ENCODE data around the gene ASRGL1. TPM values are rescaled to one million over a fixed set of nuclear protein-coding genes. Genes with fewer than 3 reads are reported as not detected.
A peak's percentile ranks its signal among the peaks of the same experiment; 100 is the strongest.
"Not testable (repeated sequence)": the region's sequence is repeated elsewhere in the genome, so short reads cannot be mapped to it uniquely, and the experiment has no call there.

Gene ASRGL1
- polyA plus RNA-seq = 10 to 100 TPM in 1 of 3 donors, 1 to 10 TPM in 2; 3.2 to 11.2 (median 8.1) TPM

- Mint-ChIP-seq H3K4me1 (peaks cover 10 to 37% of the 10 kb centered on the region in 2 donors), H3K27me3 (ENCODE audit: low read depth in 3 of 3) (peaks cover 5 to 13% (median 12%) of the 10 kb centered on the region in 3 donors), H3K9me3 (no peaks in the 10 kb centered on the region), H3K27ac (peak within 1 kb of the TSS in 5 of 6 donors; percentile 54 to 76 (median 75)), H3K36me3 (no peaks in the 10 kb centered on the region), H3K4me3 (peak within 1 kb of the TSS; percentile 86 to 95 (median 89))
- peak; percentile 74 to 78 (median 76) for DNase-seq
Observed at GRCh38 chr11:62337303-62338181, at the start of gene ASRGL1. Gene ASRGL1, plus strand, starts transcription at chr11:62337448. Its CDS starts 530 bp downstream, at chr11:62337978.

DNA sequence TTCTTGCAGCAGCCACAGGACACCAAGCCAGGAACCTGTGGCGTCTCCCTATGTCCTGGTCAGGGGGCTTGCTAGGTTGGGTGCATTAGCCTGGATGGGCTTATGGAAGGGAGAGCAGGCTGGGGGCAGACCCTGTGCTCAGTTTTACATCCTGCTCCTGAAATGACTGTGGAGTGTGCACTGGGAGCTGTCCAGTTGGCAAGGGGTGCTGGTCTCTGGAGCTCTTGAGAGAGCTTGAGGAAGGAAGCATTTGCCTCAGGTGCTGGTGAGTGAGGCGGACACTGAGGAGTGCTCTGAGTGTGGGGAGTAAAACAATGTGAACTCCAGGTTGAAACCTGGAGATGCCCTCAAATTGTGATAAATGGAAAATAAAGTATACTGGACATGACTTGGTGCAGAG is 41.7 kb upstream of the ASRGL1 start:
- Mint-ChIP-seq H3K36me3 (no peaks in the 10 kb centered on the region), H3K4me1 (no peaks in the 10 kb centered on the region), H3K27ac (no peak overlapping the region), H3K9me3 (peaks cover 0 to 1% (median 0%) of the 10 kb centered on the region in 6 donors), H3K27me3 (ENCODE audit: low read depth in 3 of 3) (peaks cover 5 to 15% (median 6%) of the 10 kb centered on the region in 3 donors), H3K4me3 (no peak overlapping the region)
- no peak for DNase-seq

DNA sequence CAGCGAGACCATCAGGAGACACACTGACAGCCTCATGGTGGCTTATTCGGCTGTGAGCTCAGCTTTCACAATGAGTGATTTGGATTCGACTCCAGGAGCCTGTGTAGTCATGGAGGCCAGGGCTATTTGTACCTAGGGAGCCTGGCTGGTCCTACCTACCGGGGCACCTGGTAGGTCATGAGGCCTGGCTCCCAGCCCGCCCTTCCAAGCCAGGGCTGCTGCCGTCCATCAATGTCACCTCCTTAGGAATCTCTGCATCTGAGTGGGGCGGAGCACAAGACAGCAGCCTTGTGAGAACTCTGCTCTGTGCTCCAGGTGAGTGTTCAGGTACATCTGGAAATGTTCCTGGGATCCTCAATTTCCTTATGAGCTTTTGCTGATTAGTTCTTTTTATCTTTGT is 38.3 kb upstream of the ASRGL1 start, which contains the start of gene SCGB1D4:
TSS of gene SCGB1D4 (minus strand) at position 101 of the 400 bp plus-strand sequence. CDS start at position 36, 65 bp downstream.
- H3K4me3 Mint-ChIP-seq = no peak within 1 kb of the TSS
- no peaks in the 10 kb centered on the region for H3K36me3 Mint-ChIP-seq
- no peaks in the 10 kb centered on the region for H3K4me1 Mint-ChIP-seq
- H3K27ac Mint-ChIP-seq = no peak within 1 kb of the TSS
- no peak for DNase-seq
- peaks cover 4 to 17% (median 5%) of the 10 kb centered on the region in 3 donors for H3K27me3 Mint-ChIP-seq (ENCODE audit: low read depth in 3 of 3)
- H3K9me3 Mint-ChIP-seq = peaks cover 0 to 1% (median 0%) of the 10 kb centered on the region in 6 donors

GRCh38 chr11:62306227-62306626 is 31.0 kb upstream of the ASRGL1 start:
- Mint-ChIP-seq H3K27me3 (ENCODE audit: low read depth in 3 of 3) (peaks cover 0 to 10% (median 3%) of the 10 kb centered on the region in 3 donors), H3K9me3 (peaks cover 0 to 5% (median 0%) of the 10 kb centered on the region in 6 donors), H3K36me3 (no peaks in the 10 kb centered on the region), H3K4me3 (no peak overlapping the region), H3K4me1 (peaks cover 3% of the 10 kb centered on the region in 2 donors), H3K27ac (no peak overlapping the region)
- DNase-seq = no peak

DNA sequence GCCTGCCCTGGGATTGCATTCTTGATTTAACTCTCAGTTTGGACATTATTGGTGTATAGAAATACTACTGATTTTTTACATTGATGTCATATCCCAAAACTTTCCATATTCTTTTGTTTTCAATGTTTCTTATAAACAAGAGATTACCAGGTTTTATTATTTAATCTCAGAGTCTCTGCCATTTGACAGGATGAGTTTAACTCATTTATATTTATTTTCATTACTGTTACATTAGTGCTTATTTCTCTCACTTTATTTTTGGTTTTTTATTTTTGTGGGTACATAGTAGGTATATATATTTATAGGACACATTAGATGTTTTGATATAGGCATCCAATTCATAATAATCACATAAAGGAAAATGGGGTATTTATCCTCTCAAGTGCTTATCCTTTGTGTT is 29.3 kb upstream of the ASRGL1 start:
- no peak for DNase-seq
- no peak overlapping the region for H3K4me3 Mint-ChIP-seq
- H3K4me1 Mint-ChIP-seq = peaks cover 14 to 15% of the 10 kb centered on the region in 2 donors
- H3K36me3 Mint-ChIP-seq = no peaks in the 10 kb centered on the region
- peaks cover 0 to 5% (median 0%) of the 10 kb centered on the region in 6 donors for H3K9me3 Mint-ChIP-seq
- H3K27ac Mint-ChIP-seq = no peak overlapping the region
- H3K27me3 Mint-ChIP-seq (ENCODE audit: low read depth in 3 of 3) = peaks cover 2 to 14% (median 2%) of the 10 kb centered on the region in 3 donors

GRCh38 chr11:62309991-62310390 is 27.3 kb upstream of the ASRGL1 start:
- no peak overlapping the region for H3K27ac Mint-ChIP-seq
- DNase-seq = no peak
- H3K4me3 Mint-ChIP-seq = no peak overlapping the region
- H3K9me3 Mint-ChIP-seq = peaks cover 0 to 5% (median 0%) of the 10 kb centered on the region in 6 donors
- peaks cover 14 to 15% of the 10 kb centered on the region in 2 donors for H3K4me1 Mint-ChIP-seq
- peaks cover 2 to 17% (median 2%) of the 10 kb centered on the region in 3 donors for H3K27me3 Mint-ChIP-seq (ENCODE audit: low read depth in 3 of 3)
- no peaks in the 10 kb centered on the region for H3K36me3 Mint-ChIP-seq

DNA sequence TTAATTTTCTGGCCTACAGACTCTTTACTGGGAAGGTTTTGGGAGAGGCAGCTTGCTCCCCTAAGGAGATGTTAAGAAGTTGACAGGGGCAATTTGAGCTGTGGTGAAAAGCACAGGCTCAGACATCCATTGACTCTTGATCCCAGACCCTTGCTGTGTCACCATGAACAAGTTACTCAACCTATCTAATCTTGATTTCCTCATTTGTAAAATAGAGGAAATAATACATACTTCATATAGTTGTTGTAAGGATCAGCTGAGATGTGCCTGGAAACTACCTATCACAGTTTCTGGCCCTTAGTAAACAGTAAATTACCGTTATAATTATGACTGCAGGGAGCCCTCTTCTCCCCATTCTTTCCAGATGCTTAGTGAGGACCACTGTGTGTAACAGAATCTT is 21.8 kb upstream of the ASRGL1 start:
- H3K4me1 Mint-ChIP-seq = peaks cover 14 to 15% of the 10 kb centered on the region in 2 donors
- peaks cover 2 to 16% (median 8%) of the 10 kb centered on the region in 3 donors for H3K27me3 Mint-ChIP-seq (ENCODE audit: low read depth in 3 of 3)
- peaks cover 0 to 2% (median 0%) of the 10 kb centered on the region in 6 donors for H3K9me3 Mint-ChIP-seq
- no peak for DNase-seq
- H3K36me3 Mint-ChIP-seq = no peaks in the 10 kb centered on the region
- H3K27ac Mint-ChIP-seq = no peak overlapping the region
- H3K4me3 Mint-ChIP-seq = no peak overlapping the region

- H3K27me3 Mint-ChIP-seq (ENCODE audit: low read depth in 3 of 3) = peaks cover 1 to 8% (median 3%) of the 10 kb centered on the region in 3 donors
- DNase-seq = no peak
- H3K9me3 Mint-ChIP-seq = no peaks in the 10 kb centered on the region
- peaks cover 0 to 8% of the 10 kb centered on the region in 2 donors for H3K4me1 Mint-ChIP-seq
- no peak overlapping the region for H3K27ac Mint-ChIP-seq
- no peak overlapping the region for H3K4me3 Mint-ChIP-seq
- no peaks in the 10 kb centered on the region for H3K36me3 Mint-ChIP-seq
Observed at GRCh38 chr11:62322524-62322923, 14.7 kb upstream of the ASRGL1 start.

- no peaks in the 10 kb centered on the region for H3K9me3 Mint-ChIP-seq
- H3K27me3 Mint-ChIP-seq (ENCODE audit: low read depth in 3 of 3) = peaks cover 0 to 3% (median 3%) of the 10 kb centered on the region in 3 donors
- peak in 2 of 3 donors; percentile 48 to 51 for DNase-seq
- no peak overlapping the region for H3K4me3 Mint-ChIP-seq
- no peak overlapping the region for H3K27ac Mint-ChIP-seq
- H3K36me3 Mint-ChIP-seq = no peaks in the 10 kb centered on the region
- peaks cover 0 to 8% of the 10 kb centered on the region in 2 donors for H3K4me1 Mint-ChIP-seq
Observed at GRCh38 chr11:62324731-62325556, 12.3 kb upstream of the ASRGL1 start.

DNA sequence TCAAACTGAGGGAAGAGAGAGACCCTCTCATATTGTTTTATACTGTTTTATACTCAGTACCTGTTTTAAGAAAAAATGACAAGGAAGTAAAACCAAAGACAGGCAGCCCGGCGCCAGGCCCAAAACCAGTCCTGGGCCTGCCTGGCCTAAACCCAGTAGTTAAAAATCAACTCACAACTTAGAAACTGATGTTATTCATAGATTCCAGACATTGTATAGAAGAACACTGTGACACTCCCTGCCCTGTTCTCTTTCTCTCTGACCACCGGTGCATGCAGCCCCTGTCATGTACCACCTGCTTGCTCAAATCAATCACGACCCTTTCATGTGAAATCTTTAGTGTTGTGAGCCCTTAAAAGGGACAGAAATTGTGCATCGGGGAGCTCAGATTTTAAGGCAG is 11.5 kb upstream of the ASRGL1 start:
- DNase-seq; H3K4me3 Mint-ChIP-seq; H3K27me3 Mint-ChIP-seq (ENCODE audit: low read depth in 3 of 3): not testable (repeated sequence)

GRCh38 chr11:62326719-62327118 is 10.5 kb upstream of the ASRGL1 start:
- H3K4me3 Mint-ChIP-seq; H3K4me1 Mint-ChIP-seq; H3K36me3 Mint-ChIP-seq; H3K27me3 Mint-ChIP-seq (ENCODE audit: low read depth in 3 of 3); H3K27ac Mint-ChIP-seq; H3K9me3 Mint-ChIP-seq; DNase-seq: not testable (repeated sequence)

More for the DNA sequence above, 11.5 kb upstream of the ASRGL1 start:
- not testable (repeated sequence) for H3K4me1 Mint-ChIP-seq, H3K27ac Mint-ChIP-seq, H3K36me3 Mint-ChIP-seq, H3K9me3 Mint-ChIP-seq

DNA sequence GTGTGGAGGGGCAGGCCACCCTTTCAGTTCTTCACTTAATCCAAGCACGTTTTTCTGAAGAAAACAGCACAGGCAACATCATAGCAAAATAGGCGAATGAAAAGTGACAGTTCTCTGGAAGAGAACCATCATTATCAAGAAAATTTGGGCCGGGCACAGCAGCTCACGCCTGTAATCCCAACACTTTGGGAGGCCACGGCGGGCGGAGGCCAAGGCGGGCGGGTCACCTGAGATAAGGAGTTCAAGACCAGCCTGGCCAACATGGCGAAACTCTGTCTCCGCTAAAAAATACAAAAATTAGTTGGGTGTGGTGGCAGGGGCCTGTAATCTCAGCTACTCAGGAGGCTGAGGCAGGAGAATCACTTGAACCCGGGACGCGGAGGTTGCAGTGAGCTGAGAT is 9.7 kb upstream of the ASRGL1 start:
- H3K36me3 Mint-ChIP-seq; DNase-seq; H3K9me3 Mint-ChIP-seq; H3K27ac Mint-ChIP-seq; H3K27me3 Mint-ChIP-seq (ENCODE audit: low read depth in 3 of 3); H3K4me1 Mint-ChIP-seq; H3K4me3 Mint-ChIP-seq: not testable (repeated sequence)

DNA sequence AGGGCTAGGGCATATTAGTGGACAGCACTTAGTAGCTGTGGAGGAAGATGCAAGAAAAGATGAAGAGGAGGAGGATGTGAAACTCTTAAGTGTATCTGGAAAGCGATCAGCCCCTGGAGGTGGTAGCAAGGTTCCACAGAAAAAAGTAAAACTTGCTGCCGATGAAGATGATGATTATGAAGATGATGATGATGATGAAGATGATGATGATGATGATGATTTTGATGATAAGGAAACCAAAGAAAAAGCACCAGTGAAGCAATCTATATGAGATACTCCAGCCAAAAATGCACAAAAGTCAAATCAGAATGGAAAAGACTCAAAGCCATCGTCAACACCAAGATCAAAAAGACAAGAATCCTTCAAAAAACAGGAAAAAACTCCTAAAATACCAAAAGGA is 6.0 kb upstream of the ASRGL1 start:
- H3K27ac Mint-ChIP-seq, H3K4me3 Mint-ChIP-seq: not testable (repeated sequence)
- H3K27me3 Mint-ChIP-seq (ENCODE audit: low read depth in 3 of 3) = peaks cover 2 to 12% (median 3%) of the 10 kb centered on the region in 3 donors

GRCh38 chr11:62333768-62334167 is 3.5 kb upstream of the ASRGL1 start:
- no peaks in the 10 kb centered on the region for H3K9me3 Mint-ChIP-seq
- no peak overlapping the region for H3K27ac Mint-ChIP-seq
- peaks cover 10 to 25% of the 10 kb centered on the region in 2 donors for H3K4me1 Mint-ChIP-seq
- no peak overlapping the region for H3K4me3 Mint-ChIP-seq
- DNase-seq = no peak
- H3K36me3 Mint-ChIP-seq = no peaks in the 10 kb centered on the region
- peaks cover 7 to 21% (median 11%) of the 10 kb centered on the region in 3 donors for H3K27me3 Mint-ChIP-seq (ENCODE audit: low read depth in 3 of 3)

More for the DNA sequence above, 6.0 kb upstream of the ASRGL1 start:
- not testable (repeated sequence) for H3K9me3 Mint-ChIP-seq, H3K36me3 Mint-ChIP-seq, DNase-seq, H3K4me1 Mint-ChIP-seq

Data from immature natural killer cell (primary cell).